AG04449 (cell line): Measurements from ENCODE around the gene PNPLA6.

Experiments
- CTCF ChIA-PET: fragments of 350-600 bp; formaldehyde crosslinking; extraction: SDS; loops from one replicate; lab custom pipeline; 2021; ENCODE audit warnings: antibody characterized with exemption; lab: Yijun Ruan, JAX
- POLR2A ChIA-PET: fragments of 400-600, 350-600 bp; formaldehyde crosslinking; extraction: SDS; loops from one replicate; lab custom pipeline; 2020; ENCODE audit warnings: antibody characterized with exemption, inconsistent platforms; lab: Yijun Ruan, JAX
- DNase-seq: peaks from one replicate; pipeline ENCODE4 v3.0.0-alpha.2; 2010; ENCODE audit warnings: low read depth, low spot score
- H3K4me3 ChIP-seq: 2 replicates; pipeline ENCODE4 v1.5.1; 2011; ENCODE audit warnings: low read depth, mild to moderate bottlenecking, control low read depth, low read length
- CTCF ChIP-seq: IDR thresholded peaks from one replicate; pipeline ENCODE4 v1.5.1; 2011; ENCODE audit warnings: mild to moderate bottlenecking, moderate library complexity, low read length, control low read depth, inconsistent platforms; ENCODE audit not compliant: insufficient read depth; ENCODE audit errors: missing control alignments

Gene PNPLA6

GRCh38 chr19:7528192-7528519 is 7.4 kb upstream of the PNPLA6 start:
- CTCF ChIA-PET: no interaction called here
- no peak for DNase-seq
- POLR2A ChIA-PET: no interaction called here
- no peak for TF ChIP-seq CTCF
- H3K4me3 ChIP-seq: no peak overlapping the region

DNA sequence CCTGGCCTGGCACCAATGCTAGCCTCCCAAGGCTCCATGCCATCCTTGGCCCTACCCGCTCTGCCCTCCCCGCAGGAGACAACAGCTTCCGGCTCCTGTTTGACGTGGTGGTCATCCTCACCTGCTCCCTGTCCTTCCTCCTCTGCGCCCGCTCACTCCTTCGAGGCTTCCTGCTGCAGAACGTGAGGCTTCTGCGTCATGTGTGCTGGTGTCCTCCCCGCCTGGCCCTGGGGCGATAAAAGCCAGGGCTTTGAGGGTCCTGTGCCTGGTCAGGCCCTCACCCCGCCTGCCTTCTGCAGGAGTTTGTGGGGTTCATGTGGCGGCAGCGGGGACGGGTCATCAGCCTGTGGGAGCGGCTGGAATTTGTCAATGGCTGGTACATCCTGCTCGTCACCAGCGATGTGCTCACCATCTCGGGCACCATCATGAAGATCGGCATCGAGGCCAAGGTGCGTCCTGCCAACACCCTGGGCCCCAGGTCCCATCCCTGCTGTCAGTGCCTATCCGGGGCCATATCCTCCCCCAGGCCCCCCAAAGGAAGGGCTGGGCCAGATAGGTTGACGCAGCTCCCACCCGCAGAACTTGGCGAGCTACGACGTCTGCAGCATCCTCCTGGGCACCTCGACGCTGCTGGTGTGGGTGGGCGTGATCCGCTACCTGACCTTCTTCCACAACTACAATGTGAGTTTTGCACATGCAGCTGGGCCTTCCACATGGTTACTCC is 6.8 kb upstream of the PNPLA6 start:
- no peak for TF ChIP-seq CTCF
- no peak for DNase-seq
- POLR2A ChIA-PET: no interaction called here
- CTCF ChIA-PET: no interaction called here
- H3K4me3 ChIP-seq: no peak overlapping the region

- ChIA-PET CTCF (no interaction called here), POLR2A (no interaction called here)
- TF ChIP-seq CTCF: no peak
- no peak for DNase-seq
- no peak overlapping the region for H3K4me3 ChIP-seq
These were observed 6.3 kb upstream of the PNPLA6 start for GRCh38 chr19:7529246-7529600.

GRCh38 chr19:7529610-7530490 is 5.7 kb upstream of the PNPLA6 start:
- POLR2A ChIA-PET: no interaction called here
- CTCF ChIA-PET: interaction anchor here (5.7 kb wide), 1 partner anchor 175 kb away, joined by 37 read pairs; no protein-coding TSS in a partner anchor
- DNase-seq: no peak

GRCh38 chr19:7533281-7533885 is 2.1 kb upstream of the PNPLA6 start:
- POLR2A ChIA-PET: interaction anchor here (4.2 kb wide), 1 partner anchor 10 kb away, joined by 42 read pairs; the partner anchor contains the start of gene MCOLN1
- CTCF ChIA-PET: interaction anchor here (2.7 to 5.7 kb wide), 2 partner anchors 11 to 179 kb away, joined by 11 to 37 read pairs; partner anchors contain the start of gene MCOLN1
- H3K4me3 ChIP-seq: peak overlapping the region; percentile 99

More at GRCh38 chr19:7529610-7530490, 5.7 kb upstream of the PNPLA6 start:
- TF ChIP-seq CTCF: no peak
- no peak overlapping the region for H3K4me3 ChIP-seq

More at GRCh38 chr19:7533281-7533885, 2.1 kb upstream of the PNPLA6 start:
- DNase-seq: no peak
- no peak for TF ChIP-seq CTCF
